IMR-90 (cell line): ENCODE data around the gene AGBL3.

ENCODE experiments used
- FOS ChIP-seq: fragments of 150-350 bp; IDR thresholded peaks from 2 replicates; pipeline ENCODE4 v1.6.1; 2016; ENCODE audit warnings: low read depth, low read length
- MAZ ChIP-seq: IDR thresholded peaks from 2 replicates; pipeline ENCODE4 v1.6.1; 2012; ENCODE audit warnings: low read depth, mild to moderate bottlenecking, low read length, improper control_type of control experiment, moderate library complexity, borderline replicate concordance
- POLR2A ChIP-seq: IDR thresholded peaks from 2 replicates; pipeline ENCODE4 v1.6.1; 2012; ENCODE audit warnings: mild to moderate bottlenecking, low read depth, low read length
- TF ChIP-seq, protein P1 (sequence below): conservative IDR thresholded peaks from 2 replicates; pipeline ENCODE4 v1.5.1; 2012; ENCODE audit warnings: mild to moderate bottlenecking, low read depth, low read length, improper control_type of control experiment
- TF ChIP-seq, protein P2 (sequence below): fragments of 150-350 bp; IDR thresholded peaks from 2 replicates; pipeline ENCODE4 v1.6.1; 2017; ENCODE audit warnings: mild to moderate bottlenecking, antibody characterized with exemption, low read length, low read depth

- TF ChIP-seq, protein P1, sequence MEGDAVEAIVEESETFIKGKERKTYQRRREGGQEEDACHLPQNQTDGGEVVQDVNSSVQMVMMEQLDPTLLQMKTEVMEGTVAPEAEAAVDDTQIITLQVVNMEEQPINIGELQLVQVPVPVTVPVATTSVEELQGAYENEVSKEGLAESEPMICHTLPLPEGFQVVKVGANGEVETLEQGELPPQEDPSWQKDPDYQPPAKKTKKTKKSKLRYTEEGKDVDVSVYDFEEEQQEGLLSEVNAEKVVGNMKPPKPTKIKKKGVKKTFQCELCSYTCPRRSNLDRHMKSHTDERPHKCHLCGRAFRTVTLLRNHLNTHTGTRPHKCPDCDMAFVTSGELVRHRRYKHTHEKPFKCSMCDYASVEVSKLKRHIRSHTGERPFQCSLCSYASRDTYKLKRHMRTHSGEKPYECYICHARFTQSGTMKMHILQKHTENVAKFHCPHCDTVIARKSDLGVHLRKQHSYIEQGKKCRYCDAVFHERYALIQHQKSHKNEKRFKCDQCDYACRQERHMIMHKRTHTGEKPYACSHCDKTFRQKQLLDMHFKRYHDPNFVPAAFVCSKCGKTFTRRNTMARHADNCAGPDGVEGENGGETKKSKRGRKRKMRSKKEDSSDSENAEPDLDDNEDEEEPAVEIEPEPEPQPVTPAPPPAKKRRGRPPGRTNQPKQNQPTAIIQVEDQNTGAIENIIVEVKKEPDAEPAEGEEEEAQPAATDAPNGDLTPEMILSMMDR, result no peak
- TF ChIP-seq POLR2A (no peak), FOS (no peak), MAZ (no peak)
- TF ChIP-seq, protein P2, sequence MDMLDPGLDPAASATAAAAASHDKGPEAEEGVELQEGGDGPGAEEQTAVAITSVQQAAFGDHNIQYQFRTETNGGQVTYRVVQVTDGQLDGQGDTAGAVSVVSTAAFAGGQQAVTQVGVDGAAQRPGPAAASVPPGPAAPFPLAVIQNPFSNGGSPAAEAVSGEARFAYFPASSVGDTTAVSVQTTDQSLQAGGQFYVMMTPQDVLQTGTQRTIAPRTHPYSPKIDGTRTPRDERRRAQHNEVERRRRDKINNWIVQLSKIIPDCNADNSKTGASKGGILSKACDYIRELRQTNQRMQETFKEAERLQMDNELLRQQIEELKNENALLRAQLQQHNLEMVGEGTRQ, result no peak
Observed at GRCh38 chr7:135175931-135176330, 189.6 kb downstream of the AGBL3 start.
